MV-4-11 (cell line): Measurements from ENCODE around the gene KCNIP1.

Source experiments
- DNase-seq: peaks from one replicate; lab custom pipeline; 2025; lab: John Stamatoyannopoulos, UW

KCNIP1 gene

GRCh38 chr5:170597109-170597751, 93.4 kb downstream of the KCNIP1 start:
- DNase-seq = peak; percentile 71

GRCh38 chr5:170597872-170598271, 94.1 kb downstream of the KCNIP1 start:
- no peak for DNase-seq

- no peak for DNase-seq
Measured at GRCh38 chr5:170599756-170600155, 95.9 kb downstream of the KCNIP1 start.

- no peak for DNase-seq
Measured at GRCh38 chr5:170601619-170602018, 97.8 kb downstream of the KCNIP1 start.

GRCh38 chr5:170603109-170603508, 99.3 kb downstream of the KCNIP1 start:
- no peak for DNase-seq

- no peak for DNase-seq
Measured at GRCh38 chr5:170603578-170604565, 100.1 kb downstream of the KCNIP1 start.

GRCh38 chr5:170606941-170607340, 103.1 kb downstream of the KCNIP1 start:
- no peak for DNase-seq

GRCh38 chr5:170611449-170612090, 107.8 kb downstream of the KCNIP1 start:
- DNase-seq = no peak

GRCh38 chr5:170612256-170612678, 108.4 kb downstream of the KCNIP1 start:
- no peak for DNase-seq

- no peak for DNase-seq
Measured at GRCh38 chr5:170614065-170614490, 110.3 kb downstream of the KCNIP1 start.

- no peak for DNase-seq
Measured at GRCh38 chr5:170614720-170615119, 110.9 kb downstream of the KCNIP1 start.

GRCh38 chr5:170617533-170618490, 114.0 kb downstream of the KCNIP1 start:
- DNase-seq = no peak

GRCh38 chr5:170619869-170620268, 116.0 kb downstream of the KCNIP1 start:
- DNase-seq = no peak

GRCh38 chr5:170622933-170623332, 119.1 kb downstream of the KCNIP1 start:
- no peak for DNase-seq

GRCh38 chr5:170623576-170624181, 119.9 kb downstream of the KCNIP1 start:
- DNase-seq = peak; percentile 48

GRCh38 chr5:170625221-170626165, 121.7 kb downstream of the KCNIP1 start:
- no peak for DNase-seq

GRCh38 chr5:170626507-170627150, 122.8 kb downstream of the KCNIP1 start:
- no peak for DNase-seq

- DNase-seq = no peak
Measured at GRCh38 chr5:170627271-170627670, 123.5 kb downstream of the KCNIP1 start.

- DNase-seq = no peak
Measured at GRCh38 chr5:170628028-170628427, 124.2 kb downstream of the KCNIP1 start.
